OCI-LY7 (cell line): ENCODE results near the gene MSL1. TPM values are rescaled to one million over a fixed set of nuclear protein-coding genes. Genes with fewer than 3 reads are reported as not detected.

Experiments
- BruUV-seq: library from RNA; stranded (reverse); fragments of 400-500 nt; replicated peaks from 2 replicates; lab custom pipeline; 2021; lab: Mats Ljungman, UMichigan
- CTCF ChIA-PET: fragments of 300-600 bp; sonication (Branson Sonifier 250); formaldehyde crosslinking; loops from one replicate; lab custom pipeline; 2022; ENCODE audit warnings: antibody characterized with exemption; ENCODE audit not compliant: unreplicated experiment; lab: Charles Lee
- POLR2A ChIA-PET: fragments of 300-600 bp; sonication (Branson Sonifier 250); formaldehyde crosslinking; loops from one replicate; lab custom pipeline; 2022; ENCODE audit warnings: antibody characterized with exemption; lab: Charles Lee
- DNase-seq: peaks from one replicate; pipeline ENCODE4 v3.0.0-alpha.2; 2015; ENCODE audit warnings: low spot score
- H2AFZ ChIP-seq: fragments of 200-600 bp; sonication (generic), shearing (Covaris generic); 2 replicates; pipeline ENCODE4 v1.6.1; 2014; ENCODE audit warnings: mild to moderate bottlenecking, antibody characterized with exemption, low read length, moderate library complexity
- H3K27ac ChIP-seq: fragments of 200-600 bp; sonication (generic); 2 replicates; pipeline ENCODE4 v1.5.1; 2014; ENCODE audit warnings: mixed run types, low read depth, mild to moderate bottlenecking, moderate library complexity, low read length, inconsistent platforms; ENCODE audit not compliant: poor library complexity, severe bottlenecking
- H3K36me3 ChIP-seq: fragments of 200-600 bp; sonication (generic); 2 replicates; pipeline ENCODE4 v1.6.1; 2014; ENCODE audit warnings: mild to moderate bottlenecking, antibody characterized with exemption, low read length, moderate library complexity, mixed read lengths; ENCODE audit not compliant: insufficient read depth
- H3K4me1 ChIP-seq: fragments of 200-600 bp; sonication (generic); 2 replicates; pipeline ENCODE4 v1.5.1; 2014; ENCODE audit warnings: mild to moderate bottlenecking, low read length; ENCODE audit not compliant: insufficient read depth, poor library complexity, severe bottlenecking
- H3K4me2 ChIP-seq: fragments of 200-600 bp; sonication (generic); 2 replicates; pipeline ENCODE4 v1.6.1; 2014; ENCODE audit warnings: mild to moderate bottlenecking, low read length
- H3K4me3 ChIP-seq: fragments of 200-600 bp; sonication (generic); 2 replicates; pipeline ENCODE4 v1.5.1; 2014; ENCODE audit warnings: mild to moderate bottlenecking, low read depth, low read length; ENCODE audit not compliant: poor library complexity, severe bottlenecking
- H3K79me2 ChIP-seq: fragments of 200-600 bp; sonication (generic); 2 replicates; pipeline ENCODE4 v1.6.1; 2016; ENCODE audit warnings: low read depth, mild to moderate bottlenecking, low read length, moderate library complexity, mixed read lengths; ENCODE audit not compliant: insufficient read depth
- H3K9me2 ChIP-seq: fragments of 200-600 bp; sonication (generic); 2 replicates; pipeline ENCODE4 v1.6.1; 2016; ENCODE audit warnings: mild to moderate bottlenecking, low read length, mixed read lengths; ENCODE audit not compliant: insufficient read depth
- H3K9me3 ChIP-seq: fragments of 200-600 bp; sonication (generic); 2 replicates; pipeline ENCODE4 v1.6.1; 2014; ENCODE audit warnings: mild to moderate bottlenecking, mixed run types, low read length, mixed read lengths
- H4K20me1 ChIP-seq: fragments of 200-600 bp; sonication (generic); 2 replicates; pipeline ENCODE4 v1.6.1; 2014; ENCODE audit warnings: mild to moderate bottlenecking, antibody characterized with exemption, low read length, moderate library complexity, mixed read lengths; ENCODE audit not compliant: insufficient read depth
- EZH2phosphoT487 ChIP-seq: fragments of 200-600 bp; sonication (generic); IDR thresholded peaks from 2 replicates; pipeline ENCODE4 v1.6.1; 2018; ENCODE audit warnings: low read depth, borderline replicate concordance, mild to moderate bottlenecking, mixed run types, antibody characterized with exemption, low read length, moderate library complexity, mixed read lengths
- intact Hi-C: fragments of 100-400 bp; cut with micrococcal nuclease; formaldehyde crosslinking; loops from one replicate; pipeline ENCODE4 v1.10.0; 2022; ENCODE audit not compliant: unreplicated experiment
- total RNA-seq, 2 experiments: library from RNA; depleted of rRNA in 1 of 2; stranded (reverse); fragments of >200 nt in 1 of 2; shearing (Covaris generic) in 1 of 2; gene quantifications; 2 replicates each; pipeline ENCODE4 v1.2.3, GENCODE V29; 2014 to 2022
- TF ChIP-seq, protein P1 (sequence below): fragments of 200-600 bp; sonication (generic); conservative IDR thresholded peaks from 2 replicates; pipeline ENCODE4 v1.5.1; 2014; ENCODE audit warnings: mild to moderate bottlenecking, antibody characterized with exemption, low read length, moderate library complexity, mixed read lengths

Gene MSL1
- total RNA-seq, 2 experiments from 2014 or later = 95.4 to 97.2 TPM

DNA sequence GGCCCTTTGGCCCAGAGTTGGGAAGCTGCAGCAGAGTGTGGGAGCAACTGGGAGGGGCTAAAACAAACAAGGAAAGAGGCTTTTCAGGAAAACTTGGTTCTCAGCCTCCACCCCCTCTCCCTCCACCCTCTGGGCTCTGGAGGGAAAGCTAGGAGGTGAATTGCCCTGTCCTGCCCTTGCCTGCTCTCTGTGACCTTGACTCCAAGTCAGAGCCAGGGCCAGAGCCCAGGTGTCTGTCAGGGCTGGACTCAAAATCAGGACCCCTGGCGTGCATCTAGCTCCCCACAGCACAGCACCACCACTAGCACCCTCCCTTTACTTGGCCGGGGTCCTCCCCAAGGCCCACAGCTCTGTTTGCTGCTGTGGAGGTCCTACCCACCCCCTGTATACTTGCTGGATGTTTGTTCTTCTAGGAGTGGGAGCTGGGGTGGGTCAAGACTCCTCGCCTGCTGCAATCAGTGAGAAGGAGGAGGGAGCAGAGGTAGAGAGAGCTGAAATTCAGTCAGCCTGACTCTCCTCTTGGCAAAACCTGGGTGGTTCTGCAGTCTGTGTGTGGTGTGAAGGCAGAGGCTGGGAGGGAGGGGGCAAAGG is 18.6 kb upstream of the MSL1 start:
- Histone ChIP-seq H3K4me3 (no peak overlapping the region), H4K20me1 (no peaks in the 10 kb centered on the region), H3K27ac (no peak overlapping the region), H3K36me3 (no peaks in the 10 kb centered on the region), H3K79me2 (peaks cover 12% of the 10 kb centered on the region; the same call in 1 of the 2 replicates), H3K9me3 (no peaks in the 10 kb centered on the region), H3K4me2 (no peak overlapping the region), H3K4me1 (peaks cover 39% of the 10 kb centered on the region), H3K9me2 (no peaks in the 10 kb centered on the region), H2AFZ (no peak overlapping the region)
- intact Hi-C loops = no loop called here
- TF ChIP-seq EZH2phosphoT487 = no peak
- TF ChIP-seq, protein P1, sequence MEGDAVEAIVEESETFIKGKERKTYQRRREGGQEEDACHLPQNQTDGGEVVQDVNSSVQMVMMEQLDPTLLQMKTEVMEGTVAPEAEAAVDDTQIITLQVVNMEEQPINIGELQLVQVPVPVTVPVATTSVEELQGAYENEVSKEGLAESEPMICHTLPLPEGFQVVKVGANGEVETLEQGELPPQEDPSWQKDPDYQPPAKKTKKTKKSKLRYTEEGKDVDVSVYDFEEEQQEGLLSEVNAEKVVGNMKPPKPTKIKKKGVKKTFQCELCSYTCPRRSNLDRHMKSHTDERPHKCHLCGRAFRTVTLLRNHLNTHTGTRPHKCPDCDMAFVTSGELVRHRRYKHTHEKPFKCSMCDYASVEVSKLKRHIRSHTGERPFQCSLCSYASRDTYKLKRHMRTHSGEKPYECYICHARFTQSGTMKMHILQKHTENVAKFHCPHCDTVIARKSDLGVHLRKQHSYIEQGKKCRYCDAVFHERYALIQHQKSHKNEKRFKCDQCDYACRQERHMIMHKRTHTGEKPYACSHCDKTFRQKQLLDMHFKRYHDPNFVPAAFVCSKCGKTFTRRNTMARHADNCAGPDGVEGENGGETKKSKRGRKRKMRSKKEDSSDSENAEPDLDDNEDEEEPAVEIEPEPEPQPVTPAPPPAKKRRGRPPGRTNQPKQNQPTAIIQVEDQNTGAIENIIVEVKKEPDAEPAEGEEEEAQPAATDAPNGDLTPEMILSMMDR = no peak
- BruUV-seq = no TSS peak
- ChIA-PET CTCF (interaction anchor here (1.7 kb wide), 1 partner anchor 10 kb away, joined by 5 read pairs; no protein-coding TSS in a partner anchor), POLR2A (interaction anchor here (0.5 kb wide), 1 partner anchor 1779 kb away, joined by 3 read pairs; no protein-coding TSS in a partner anchor)
- DNase-seq = no peak

DNA sequence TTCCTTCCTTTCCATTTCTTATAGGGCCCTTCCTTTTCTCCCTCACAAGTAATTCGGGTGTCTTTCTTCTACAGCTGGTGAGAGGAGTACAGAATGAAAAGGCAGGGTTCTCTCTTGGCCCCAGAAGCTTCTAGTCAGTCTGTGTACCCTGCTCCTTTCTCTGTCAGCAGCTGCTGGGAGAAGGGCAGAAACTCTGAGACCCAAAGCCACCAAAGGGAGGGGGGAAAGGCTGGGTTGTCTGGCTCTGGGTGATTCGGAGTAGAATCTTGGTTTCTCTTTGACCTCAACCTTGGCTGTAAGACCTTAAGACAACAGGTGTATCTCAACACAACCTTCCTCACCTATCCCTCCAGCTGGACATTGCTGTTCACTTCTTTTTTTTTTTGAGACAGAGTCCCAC is 18.1 kb upstream of the MSL1 start:
- H3K4me1 ChIP-seq = peaks cover 39% of the 10 kb centered on the region
- CTCF ChIA-PET = interaction anchor here (1.7 kb wide), 1 partner anchor 9 kb away, joined by 5 read pairs; no protein-coding TSS in a partner anchor
- H3K9me2 ChIP-seq = no peaks in the 10 kb centered on the region
- no TSS peak for BruUV-seq
- TF ChIP-seq, protein P1 = no peak
- H3K79me2 ChIP-seq = peaks cover 7% of the 10 kb centered on the region; the same call in 1 of the 2 replicates
- H3K4me2 ChIP-seq = no peak overlapping the region
- no peaks in the 10 kb centered on the region for H3K36me3 ChIP-seq
- no peak for DNase-seq
- no peak overlapping the region for H3K4me3 ChIP-seq
- H2AFZ ChIP-seq = no peak overlapping the region
- H3K9me3 ChIP-seq = no peaks in the 10 kb centered on the region
- POLR2A ChIA-PET = no interaction called here
- H3K27ac ChIP-seq = no peak overlapping the region
- intact Hi-C loops = no loop called here
- no peaks in the 10 kb centered on the region for H4K20me1 ChIP-seq

DNA sequence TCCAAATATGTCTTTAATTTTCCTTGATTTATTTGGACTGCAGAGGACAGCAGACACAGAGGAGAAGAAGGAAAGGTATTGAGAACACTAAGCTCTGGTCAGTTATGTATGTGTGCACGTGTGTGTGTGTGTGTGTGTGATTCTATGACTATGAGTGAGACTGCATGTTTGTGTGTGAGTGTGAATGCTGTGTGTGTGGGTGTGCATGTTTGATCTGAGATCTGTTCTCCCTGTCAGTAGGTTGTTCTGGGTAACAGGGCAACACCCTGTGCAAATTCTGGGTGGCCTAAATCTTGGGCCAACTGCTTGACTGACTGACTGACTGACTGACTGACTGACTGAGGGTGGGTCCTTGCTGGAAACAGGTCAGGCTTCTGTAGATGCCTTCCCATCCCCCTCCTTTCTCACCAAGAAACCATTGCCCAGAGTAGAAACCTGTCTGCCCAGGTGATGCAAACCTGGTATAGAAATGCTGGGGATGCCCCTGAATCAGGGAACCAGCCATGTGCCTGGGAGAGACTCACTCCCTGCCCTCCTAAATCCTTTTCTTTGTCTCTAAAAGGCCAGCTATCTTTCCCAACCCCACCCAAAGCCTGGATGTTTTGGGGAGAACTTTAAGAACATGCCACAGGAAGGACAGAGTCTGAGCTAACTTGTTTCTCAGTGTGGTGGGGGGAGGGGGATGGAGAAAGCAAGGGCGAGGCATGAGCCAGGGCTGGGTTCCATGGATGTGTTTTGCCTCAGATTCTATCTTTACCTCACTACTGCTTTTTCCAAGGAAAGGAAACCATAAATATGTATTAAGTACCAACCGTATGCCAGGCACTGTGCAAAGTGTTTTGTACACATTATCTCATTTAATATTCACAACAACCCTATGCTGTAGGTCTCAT is 16.9 kb upstream of the MSL1 start:
- TF ChIP-seq, protein P1 = no peak
- TF ChIP-seq EZH2phosphoT487 = no peak
- ChIA-PET POLR2A (no interaction called here), CTCF (no interaction called here)
- H3K4me1 ChIP-seq = peaks cover 31% of the 10 kb centered on the region
- no peaks in the 10 kb centered on the region for H4K20me1 ChIP-seq
- H3K79me2 ChIP-seq = peaks cover 3% of the 10 kb centered on the region; the same call in 1 of the 2 replicates
- H3K9me3 ChIP-seq = no peaks in the 10 kb centered on the region
- no peak overlapping the region for H3K27ac ChIP-seq
- intact Hi-C loops = no loop called here
- no peak overlapping the region for H3K4me3 ChIP-seq
- H2AFZ ChIP-seq = no peak overlapping the region
- no peak for DNase-seq
- H3K36me3 ChIP-seq = no peaks in the 10 kb centered on the region
- no peak overlapping the region for H3K4me2 ChIP-seq
- no peaks in the 10 kb centered on the region for H3K9me2 ChIP-seq
- BruUV-seq = no TSS peak
